Thyroid gland (tissue), 4 donors: Measurements from ENCODE around the gene ISY1. TPM values are rescaled to one million over a fixed set of nuclear protein-coding genes. Genes with fewer than 3 reads are reported as not detected.
"Not testable (repeated sequence)": the region's sequence is repeated elsewhere in the genome, so short reads cannot be mapped to it uniquely, and the experiment has no call there.

Source experiments
- DNase-seq, 2 donors: peaks; one replicate each; pipeline ENCODE4 v3.0.0-alpha.2; 2019
- H3K27ac ChIP-seq, 3 donors: fragments of 200-600 bp; sonication (generic); 1 replicate in 2 of 3; 2 replicates in 1 of 3; pipeline ENCODE4 v1.5.1; 2016 to 2019; ENCODE audit warnings: mild to moderate bottlenecking in 1 of 3, moderate library complexity in 1 of 3
- H3K27me3 ChIP-seq: fragments of 200-600 bp; sonication (generic); one replicate; pipeline ENCODE4 v1.5.1; 2019
- H3K36me3 ChIP-seq, 2 donors: fragments of 200-600 bp; sonication (generic); one replicate each; pipeline ENCODE4 v1.5.1; 2016 to 2019
- H3K4me1 ChIP-seq, 2 donors: fragments of 200-600 bp; sonication (generic); one replicate each; pipeline ENCODE4 v1.5.1; 2017 to 2019
- H3K4me3 ChIP-seq, 3 donors: fragments of 200-600 bp; sonication (generic); replicated peaks in 1 of 3; 1 replicate in 2 of 3; 2 replicates in 1 of 3; pipeline ENCODE4 v1.5.1; 2016; ENCODE audit warnings: mild to moderate bottlenecking in 1 of 3
- H3K9me3 ChIP-seq: fragments of 200-600 bp; sonication (generic); one replicate; pipeline ENCODE4 v1.5.1; 2017
- POLR2A ChIP-seq, 2 donors: fragments of 450-650 bp; IDR thresholded peaks; one replicate each; pipeline ENCODE4 v1.6.1; 2017; ENCODE audit warnings: antibody characterized with exemption in 2 of 2, mild to moderate bottlenecking in 2 of 2, moderate library complexity in 1 of 2
- WGBS, 2 donors: methylation state at CpG; one replicate each; pipeline ENCODE4 v1.1.5; 2017; 5-methylcytosine and 5-hydroxymethylcytosine counted together
- intact Hi-C: fragments of 100-400 bp; cut with DNase I; formaldehyde crosslinking; loops from one replicate; pipeline ENCODE4 v1.15.1; 2023
- total RNA-seq, 4 donors: library from RNA; depleted of rRNA; stranded (reverse); fragments of >200 nt; gene quantifications; one replicate each; pipeline ENCODE4 v1.2.3, GENCODE V29; 2016
- TF ChIP-seq, protein P1 (sequence below), 6 experiments: fragments of 200-600 bp in 3 of 6; fragments of 450-650 bp in 3 of 6; sonication (generic) in 3 of 6; IDR thresholded peaks; one replicate each; pipeline ENCODE4 v1.5.1; 2016 to 2019; ENCODE audit warnings: antibody characterized with exemption in 6 of 6, mild to moderate bottlenecking in 2 of 6, inconsistent platforms in 1 of 6, moderate library complexity in 1 of 6

The ISY1 gene
- total RNA-seq, 4 donors from 2014 or later = 15.8 to 31.8 (median 20.2) TPM

DNA sequence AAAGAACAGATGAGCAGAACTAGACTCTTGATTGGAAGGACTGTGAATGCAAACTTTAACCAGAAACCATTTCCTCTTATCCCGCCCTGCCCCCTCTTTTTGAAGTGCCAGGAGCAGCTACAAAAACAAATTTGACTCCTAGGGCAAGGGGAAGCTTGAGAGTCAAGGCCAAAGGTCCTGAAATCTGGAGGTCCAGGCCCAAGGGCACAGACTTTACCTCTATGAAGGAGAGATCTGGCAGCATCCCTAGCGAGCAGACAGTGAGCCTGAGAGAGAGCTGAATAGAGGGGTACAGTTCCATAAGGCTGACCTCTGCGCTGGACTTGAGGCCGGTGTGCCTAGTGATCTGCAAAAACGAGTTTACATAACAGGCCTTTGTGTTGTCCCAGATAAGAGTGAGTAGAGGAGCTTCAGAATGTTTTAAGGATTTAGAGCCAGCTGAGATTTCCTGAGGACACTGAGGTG, 44.3 kb downstream of the ISY1 start:
- 13 to 25% methylated on average over 5 of the region's 5 CpGs for WGBS, 2 donors

DNA sequence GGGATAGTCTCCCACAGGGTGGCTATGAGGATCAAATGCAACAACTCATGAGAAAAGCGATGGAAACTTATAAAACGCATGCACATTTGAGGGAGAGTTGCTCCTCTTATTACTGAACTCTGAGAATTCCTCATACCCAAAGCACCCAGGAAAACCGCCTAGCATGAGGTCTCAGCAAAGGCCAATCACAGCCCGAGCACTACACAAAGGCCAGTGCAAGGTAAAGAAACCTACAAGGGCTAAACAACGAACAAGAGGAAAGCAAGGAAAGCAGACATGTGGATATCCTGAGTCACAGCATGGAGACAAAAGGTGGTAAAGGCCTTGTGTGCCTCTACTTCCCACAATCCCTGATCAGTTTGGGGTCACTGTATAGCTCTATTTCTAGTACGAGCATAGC, 46.4 kb downstream of the ISY1 start:
- TF ChIP-seq POLR2A (IDR thresholded peaks at IDR 0.05) = no peak
- TF ChIP-seq, protein P1, sequence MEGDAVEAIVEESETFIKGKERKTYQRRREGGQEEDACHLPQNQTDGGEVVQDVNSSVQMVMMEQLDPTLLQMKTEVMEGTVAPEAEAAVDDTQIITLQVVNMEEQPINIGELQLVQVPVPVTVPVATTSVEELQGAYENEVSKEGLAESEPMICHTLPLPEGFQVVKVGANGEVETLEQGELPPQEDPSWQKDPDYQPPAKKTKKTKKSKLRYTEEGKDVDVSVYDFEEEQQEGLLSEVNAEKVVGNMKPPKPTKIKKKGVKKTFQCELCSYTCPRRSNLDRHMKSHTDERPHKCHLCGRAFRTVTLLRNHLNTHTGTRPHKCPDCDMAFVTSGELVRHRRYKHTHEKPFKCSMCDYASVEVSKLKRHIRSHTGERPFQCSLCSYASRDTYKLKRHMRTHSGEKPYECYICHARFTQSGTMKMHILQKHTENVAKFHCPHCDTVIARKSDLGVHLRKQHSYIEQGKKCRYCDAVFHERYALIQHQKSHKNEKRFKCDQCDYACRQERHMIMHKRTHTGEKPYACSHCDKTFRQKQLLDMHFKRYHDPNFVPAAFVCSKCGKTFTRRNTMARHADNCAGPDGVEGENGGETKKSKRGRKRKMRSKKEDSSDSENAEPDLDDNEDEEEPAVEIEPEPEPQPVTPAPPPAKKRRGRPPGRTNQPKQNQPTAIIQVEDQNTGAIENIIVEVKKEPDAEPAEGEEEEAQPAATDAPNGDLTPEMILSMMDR (IDR thresholded peaks at IDR 0.05) = no peak
- Histone ChIP-seq H3K4me3 (no peak overlapping the region), H3K27ac (peak overlapping the region in 2 of 3 donors; percentile 7 to 94), H3K27me3 (no peaks in the 10 kb centered on the region), H3K36me3 (no peaks in the 10 kb centered on the region), H3K9me3 (no peaks in the 10 kb centered on the region), H3K4me1 (peaks cover 53 to 78% of the 10 kb centered on the region in 2 donors)
- 88 to 94% methylated on average over 6 of the region's 6 CpGs for WGBS, 2 donors
- intact Hi-C loops = no loop called here
- no peak for DNase-seq

More for the DNA sequence above, 44.3 kb downstream of the ISY1 start:
- H3K9me3 ChIP-seq = no peaks in the 10 kb centered on the region
- intact Hi-C loops = loop anchor here (5.0 kb wide), 1 partner anchor 59 kb away; no protein-coding TSS in a partner anchor
- peak; percentile 46 to 54 for DNase-seq
- no peak overlapping the region for H3K4me3 ChIP-seq
- H3K4me1 ChIP-seq = peaks cover 58 to 71% of the 10 kb centered on the region in 2 donors
- TF ChIP-seq, protein P1 (IDR thresholded peaks at IDR 0.05) = no peak
- no peak for TF ChIP-seq POLR2A (IDR thresholded peaks at IDR 0.05)
- H3K36me3 ChIP-seq = no peaks in the 10 kb centered on the region
- peak overlapping the region; percentile 70 to 94 (median 84) for H3K27ac ChIP-seq
- no peaks in the 10 kb centered on the region for H3K27me3 ChIP-seq

GRCh38 chr3:129112308-129113052, 48.4 kb downstream of the ISY1 start:
- H3K4me3 ChIP-seq = no peak overlapping the region
- WGBS, 2 donors = 60 to 80% methylated on average over 3 of the region's 3 CpGs
- H3K36me3 ChIP-seq = no peaks in the 10 kb centered on the region
- H3K4me1 ChIP-seq = peaks cover 34 to 71% of the 10 kb centered on the region in 2 donors
- intact Hi-C loops = no loop called here
- H3K27me3 ChIP-seq = no peaks in the 10 kb centered on the region
- no peak for DNase-seq
- TF ChIP-seq POLR2A (IDR thresholded peaks at IDR 0.05) = no peak
- TF ChIP-seq, protein P1 (IDR thresholded peaks at IDR 0.05) = no peak
- H3K27ac ChIP-seq = peak overlapping the region; percentile 66 to 85 (median 78)
- no peaks in the 10 kb centered on the region for H3K9me3 ChIP-seq

DNA sequence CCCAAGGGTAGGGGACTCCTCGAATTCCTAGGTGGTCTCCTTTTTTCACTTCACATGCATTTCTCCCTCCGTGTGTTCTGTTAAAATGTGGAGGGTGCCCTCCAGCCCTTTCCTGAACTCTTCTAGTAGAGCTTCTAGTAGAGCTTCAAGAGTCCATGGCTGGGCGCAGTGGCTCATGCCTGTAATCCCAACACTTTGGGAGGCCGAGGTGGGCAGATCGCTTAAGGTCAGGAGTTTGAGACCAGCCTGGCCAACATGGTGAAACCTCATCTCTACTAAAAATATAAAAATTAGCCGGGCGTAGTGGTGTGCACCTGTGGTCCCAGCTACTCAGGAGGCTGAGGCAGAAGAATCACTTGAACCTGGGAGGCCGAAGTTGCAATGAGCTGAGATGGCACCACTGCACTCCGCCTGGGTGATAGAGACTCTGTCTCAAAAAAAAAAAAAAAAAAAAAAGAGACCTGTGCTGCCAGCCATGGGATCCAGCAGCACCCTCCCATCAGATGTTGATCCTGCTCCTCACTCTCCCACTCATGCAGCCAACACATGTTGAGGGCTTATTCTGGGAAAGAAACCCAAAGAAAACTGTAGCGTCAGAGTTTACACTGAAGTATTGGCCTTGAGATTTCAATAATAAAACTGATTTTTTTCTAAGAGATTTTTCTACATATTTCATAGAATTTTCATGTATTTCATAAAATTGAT, 49.6 kb downstream of the ISY1 start:
- H3K27me3 ChIP-seq, H3K36me3 ChIP-seq, H3K9me3 ChIP-seq, H3K4me3 ChIP-seq, intact Hi-C loops: not testable (repeated sequence)
- 84% methylated on average over 10 of the region's 10 CpGs for WGBS, 2 donors
- H3K27ac ChIP-seq = peak overlapping the region; percentile 11 to 85 (median 66)
- H3K4me1 ChIP-seq = peaks cover 21 to 71% of the 10 kb centered on the region in 2 donors
- peak; percentile 68 to 74 for DNase-seq

- TF ChIP-seq, protein P1 (IDR thresholded peaks at IDR 0.05) = no peak
- TF ChIP-seq POLR2A (IDR thresholded peaks at IDR 0.05) = no peak
- H3K4me3 ChIP-seq = no peak overlapping the region
- no peaks in the 10 kb centered on the region for H3K27me3 ChIP-seq
- no peaks in the 10 kb centered on the region for H3K9me3 ChIP-seq
- no peak overlapping the region for H3K27ac ChIP-seq
- peaks cover 29 to 75% of the 10 kb centered on the region in 2 donors for H3K4me1 ChIP-seq
- 70 to 82% methylated on average over 8 of the region's 8 CpGs for WGBS, 2 donors
- no peaks in the 10 kb centered on the region for H3K36me3 ChIP-seq
- no peak for DNase-seq
- intact Hi-C loops = no loop called here
Measured at GRCh38 chr3:129107793-129108192, 53.1 kb downstream of the ISY1 start.
